HG03103 (cell line): Measurements from ENCODE around the gene GNG2.

Experiments used
- ATAC-seq: cut with Tn5 transposase; IDR thresholded peaks from one replicate; pipeline ENCODE4 v1.9.1; 2021; ENCODE audit warnings: low read depth; ENCODE audit not compliant: unreplicated experiment

GNG2 gene

GRCh38 chr14:51989293-51990234, 129.2 kb downstream of the GNG2 start, which contains the start of gene RTRAF:
RTRAF (plus strand) TSS chr14:51989546; CDS start chr14:51989640, 94 bp downstream.
- peak; percentile 89 for ATAC-seq

DNA sequence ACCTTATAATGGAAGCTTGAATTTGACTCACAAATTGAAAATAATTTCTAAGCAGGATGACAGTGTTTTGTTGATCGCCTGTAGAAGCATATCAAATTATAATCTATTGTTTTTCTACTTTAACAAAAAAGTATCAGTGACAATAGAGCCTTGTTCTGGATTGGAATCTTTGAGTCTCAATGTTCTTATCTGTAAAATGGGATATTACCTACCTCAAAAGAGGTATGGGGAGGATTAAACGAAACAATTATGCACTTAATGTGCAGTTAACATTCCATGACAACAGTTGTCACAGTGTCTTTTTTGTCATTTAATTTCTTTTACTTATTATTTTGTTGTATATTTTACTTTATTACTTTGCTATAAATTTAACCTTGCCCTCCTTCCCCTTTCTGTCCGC, 130.1 kb downstream of the GNG2 start:
- ATAC-seq = no peak

DNA sequence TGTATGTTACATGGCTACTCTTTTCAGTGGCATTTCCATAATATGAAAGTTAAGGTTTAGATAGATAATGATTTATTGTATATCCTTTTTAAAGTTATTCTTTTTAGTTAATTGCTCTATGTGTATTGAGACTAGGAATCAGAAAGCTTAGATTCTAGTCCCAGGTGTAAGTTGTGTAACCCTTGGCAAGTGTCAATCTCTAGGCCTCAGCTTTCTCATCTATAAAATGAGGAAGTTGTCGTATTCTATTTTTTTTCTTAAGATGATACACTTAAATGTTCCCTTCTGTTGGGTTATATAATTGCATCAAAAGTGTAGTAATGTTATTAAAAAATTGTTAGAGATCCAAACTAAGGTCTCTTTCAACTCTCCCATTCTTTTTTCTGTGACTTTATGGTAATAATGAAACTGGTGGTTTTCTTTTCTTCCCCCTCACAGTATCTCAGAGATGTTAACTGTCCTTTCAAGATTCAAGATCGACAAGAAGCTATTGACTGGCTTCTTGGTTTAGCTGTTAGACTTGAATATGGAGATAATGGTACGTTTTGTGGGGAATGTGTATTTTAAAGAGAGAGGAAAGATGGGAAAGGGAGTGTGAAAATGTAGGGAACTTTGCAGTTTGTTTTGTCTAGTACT, 133.0 kb downstream of the GNG2 start:
- ATAC-seq = no peak

- ATAC-seq = no peak
Observed at GRCh38 chr14:51996148-51996746, 135.8 kb downstream of the GNG2 start.

DNA sequence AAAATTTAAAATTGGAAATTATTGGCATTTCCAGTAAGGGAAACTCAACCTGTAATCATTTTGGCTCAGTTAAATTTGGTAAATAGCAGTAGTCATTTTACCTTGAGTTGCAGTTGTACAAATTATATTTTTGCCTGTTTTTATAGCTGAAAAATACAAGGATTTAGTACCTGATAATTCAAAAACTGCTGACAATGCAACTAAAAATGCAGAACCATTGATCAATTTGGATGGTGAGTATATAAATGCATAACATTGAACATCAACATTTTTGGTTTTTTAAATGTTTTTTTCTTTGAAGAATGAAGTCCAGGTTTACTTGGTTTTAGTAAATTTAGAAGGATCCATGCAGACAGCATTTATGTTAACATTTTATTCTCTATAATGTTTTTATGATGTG, 137.9 kb downstream of the GNG2 start:
- ATAC-seq = no peak

DNA sequence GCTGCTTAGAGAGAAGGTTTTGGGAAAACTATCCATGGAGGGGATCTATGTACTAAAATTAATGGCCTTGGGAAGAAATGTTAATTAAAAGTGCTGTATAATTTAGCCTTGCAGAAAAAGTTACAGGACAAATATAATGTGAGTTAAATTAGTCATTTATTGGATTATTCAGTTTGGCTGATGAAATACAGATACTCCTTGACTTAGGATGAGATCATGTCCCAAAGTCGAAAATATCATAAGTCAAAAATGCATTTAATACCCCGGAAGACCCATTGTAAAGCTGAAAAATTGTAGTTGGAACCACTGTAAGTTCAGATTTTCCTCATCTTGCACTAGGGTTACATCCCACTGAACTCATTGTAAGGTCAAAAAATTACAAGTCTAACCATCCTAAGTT, 138.7 kb downstream of the GNG2 start:
- no peak for ATAC-seq

GRCh38 chr14:52000019-52000582, 139.7 kb downstream of the GNG2 start:
- ATAC-seq = no peak

GRCh38 chr14:52000696-52001095, 140.3 kb downstream of the GNG2 start:
- no peak for ATAC-seq

DNA sequence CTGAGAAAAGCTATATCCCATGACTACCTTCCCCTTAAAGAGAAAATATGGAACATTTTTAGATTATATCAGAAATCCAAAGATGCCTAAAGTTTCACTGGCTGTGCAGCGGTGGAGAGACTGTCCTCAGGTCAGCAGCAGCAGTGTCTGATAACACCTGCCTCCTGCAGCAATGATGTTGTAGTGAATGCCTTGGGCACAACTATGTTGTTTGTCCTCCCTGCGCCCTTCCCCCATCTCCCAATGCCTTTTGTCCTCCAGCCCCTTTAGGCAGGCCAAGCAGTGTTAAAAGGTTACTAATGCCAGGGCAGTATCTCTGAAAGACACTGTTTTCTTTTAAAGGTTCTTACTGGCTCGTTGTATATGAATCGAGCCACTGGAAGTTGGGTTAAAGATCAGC, 142.1 kb downstream of the GNG2 start:
- no peak for ATAC-seq

GRCh38 chr14:52003324-52003723, 142.9 kb downstream of the GNG2 start:
- no peak for ATAC-seq

GRCh38 chr14:52005625-52006024, 145.2 kb downstream of the GNG2 start:
- no peak for ATAC-seq

GRCh38 chr14:52006361-52006760, 145.9 kb downstream of the GNG2 start:
- ATAC-seq = no peak

DNA sequence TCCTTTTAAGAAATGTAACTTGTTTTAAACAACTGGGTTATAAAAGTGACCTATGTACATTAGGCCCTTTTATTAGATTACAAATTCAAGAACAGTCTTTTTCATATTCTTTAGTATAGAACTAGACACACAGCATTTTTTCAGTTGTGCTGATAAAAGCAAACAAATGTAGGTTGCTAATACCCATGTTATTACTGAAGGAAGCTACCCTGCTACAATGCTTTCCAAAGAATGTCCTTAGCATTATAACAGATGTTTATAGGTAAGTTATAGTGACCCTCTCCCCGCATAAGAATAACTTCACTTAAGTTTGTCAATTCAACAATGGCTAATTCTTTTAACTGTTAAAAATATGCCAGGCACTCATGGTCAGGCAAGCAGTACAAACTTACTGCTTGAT, 146.8 kb downstream of the GNG2 start:
- no peak for ATAC-seq

DNA sequence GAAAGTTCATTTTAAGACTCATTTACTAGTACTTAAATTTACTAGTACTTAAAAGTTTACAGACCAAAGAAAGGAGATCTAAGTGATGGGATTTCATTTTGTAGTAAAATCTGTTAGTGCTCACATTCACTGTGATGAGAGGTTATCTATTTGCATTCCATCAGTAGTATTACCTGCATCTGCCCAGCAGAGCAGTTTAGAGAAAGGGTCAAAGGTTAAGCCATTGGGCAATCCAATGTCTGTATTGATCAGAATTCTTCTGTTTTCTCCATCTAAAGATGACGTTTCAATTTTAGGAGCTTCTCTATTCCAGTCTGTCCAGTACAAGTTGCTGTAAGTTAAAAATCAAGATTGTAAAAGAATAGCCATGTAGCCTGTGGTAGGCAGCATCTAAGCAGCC, 147.2 kb downstream of the GNG2 start:
- no peak for ATAC-seq

GRCh38 chr14:52008136-52008535, 147.7 kb downstream of the GNG2 start:
- ATAC-seq = no peak

- no peak for ATAC-seq
Observed at GRCh38 chr14:52010173-52010693, 149.8 kb downstream of the GNG2 start.

GRCh38 chr14:52011523-52011922, 151.1 kb downstream of the GNG2 start:
- ATAC-seq = no peak

GRCh38 chr14:52012635-52013034, 152.2 kb downstream of the GNG2 start:
- ATAC-seq = no peak

DNA sequence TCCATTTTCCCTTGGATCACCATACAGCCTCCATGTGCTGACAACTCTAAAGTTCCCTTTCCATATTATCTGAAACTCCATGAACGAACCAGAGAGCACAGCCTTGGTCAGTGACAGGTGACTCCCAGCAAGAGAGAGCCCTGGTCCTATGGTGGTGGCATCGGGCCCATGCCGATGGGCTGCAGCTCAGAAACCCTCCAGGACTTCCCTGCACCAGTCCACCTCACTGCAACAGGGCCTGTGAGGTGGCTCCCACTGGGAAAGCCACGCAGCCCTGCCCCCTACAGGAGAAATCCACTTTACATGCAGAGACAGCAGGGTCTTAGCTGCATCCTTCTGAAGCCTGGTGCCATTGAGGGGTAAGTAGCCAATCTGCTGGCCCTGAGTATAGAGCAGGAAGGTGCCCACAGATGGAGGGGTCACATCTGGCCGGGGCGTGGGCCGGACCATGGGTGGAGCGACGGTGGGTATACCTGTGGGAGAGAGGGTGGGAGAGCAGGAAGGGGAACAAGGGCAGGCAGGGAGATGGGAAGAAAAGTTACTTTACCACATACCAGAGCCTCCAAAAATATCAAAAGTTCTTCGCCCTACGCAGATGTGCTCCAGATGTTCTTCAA, 153.7 kb downstream of the GNG2 start:
- ATAC-seq = no peak

GRCh38 chr14:52014601-52015267, 154.3 kb downstream of the GNG2 start:
- no peak for ATAC-seq
